Calu3 (cell line): Measurements from ENCODE around the gene ABCA5. TPM values are rescaled to one million over a fixed set of nuclear protein-coding genes. Genes with fewer than 3 reads are reported as not detected.
A peak's percentile ranks its signal among the peaks of the same experiment; 100 is the strongest.

Experiments
- BruUV-seq: library from RNA; stranded (reverse); fragments of 400-500 nt; replicated peaks from 2 replicates; lab custom pipeline; 2021; lab: Mats Ljungman, UMichigan
- CTCF ChIA-PET: fragments of 300-600 bp; sonication (Branson Sonifier 250); formaldehyde crosslinking; loops from one replicate; lab custom pipeline; 2022; ENCODE audit warnings: antibody characterized with exemption; lab: Charles Lee
- DNase-seq: peaks from one replicate; pipeline ENCODE4 v3.0.0; 2022
- H3K27ac Mint-ChIP-seq: one replicate; pipeline ENCODE4 v1.8.0; 2022; ENCODE audit warnings: mixed read lengths; ENCODE audit not compliant: unreplicated experiment
- H3K27me3 Mint-ChIP-seq: one replicate; pipeline ENCODE4 v1.8.0; 2022; ENCODE audit warnings: mixed read lengths; ENCODE audit not compliant: unreplicated experiment
- H3K36me3 Mint-ChIP-seq: one replicate; pipeline ENCODE4 v1.8.0; 2022; ENCODE audit warnings: mild to moderate bottlenecking, moderate library complexity, mixed read lengths; ENCODE audit not compliant: insufficient read depth, unreplicated experiment
- H3K4me1 Mint-ChIP-seq: one replicate; pipeline ENCODE4 v1.8.0; 2022; ENCODE audit warnings: mild to moderate bottlenecking, low read depth, mixed read lengths; ENCODE audit not compliant: unreplicated experiment
- H3K4me3 Mint-ChIP-seq: one replicate; pipeline ENCODE4 v1.8.0; 2022; ENCODE audit warnings: mild to moderate bottlenecking, low read depth, moderate library complexity, mixed read lengths; ENCODE audit not compliant: unreplicated experiment
- H3K9me3 Mint-ChIP-seq: one replicate; pipeline ENCODE4 v1.8.0; 2022; ENCODE audit warnings: low read depth, mixed read lengths; ENCODE audit not compliant: unreplicated experiment
- CTCF ChIP-seq: fragments of 200-600 bp; IDR thresholded peaks from one replicate; pipeline ENCODE4 v1.8.0; 2022; ENCODE audit warnings: antibody characterized with exemption; ENCODE audit not compliant: unreplicated experiment
- intact Hi-C: fragments of 100-400 bp; cut with micrococcal nuclease; formaldehyde crosslinking; loops from one replicate; pipeline ENCODE4 v1.10.0; 2022; ENCODE audit not compliant: unreplicated experiment
- total RNA-seq: library from RNA; stranded (reverse); gene quantifications from 2 replicates; pipeline ENCODE4 v1.2.3, GENCODE V29; 2022

ABCA5 gene
- total RNA-seq, 1 experiment from 2014 or later: 8.9 TPM

- no peaks in the 10 kb centered on the region for H3K27me3 Mint-ChIP-seq
- no peak overlapping the region for H3K27ac Mint-ChIP-seq
- no peak overlapping the region for H3K4me3 Mint-ChIP-seq
- no peaks in the 10 kb centered on the region for H3K9me3 Mint-ChIP-seq
- TF ChIP-seq CTCF: no peak
- peaks cover 10% of the 10 kb centered on the region for H3K36me3 Mint-ChIP-seq
- intact Hi-C loops: loop anchor here (10.0 kb wide), 1 partner anchor 1293 kb away; no protein-coding TSS in a partner anchor
- CTCF ChIA-PET: no interaction called here
- H3K4me1 Mint-ChIP-seq: no peaks in the 10 kb centered on the region
- BruUV-seq: no TSS peak
- DNase-seq: no peak
Measured at GRCh38 chr17:69331756-69332155, 4.8 kb upstream of the ABCA5 start.

- TF ChIP-seq CTCF: no peak
- DNase-seq: no peak
- peaks cover 22% of the 10 kb centered on the region for H3K36me3 Mint-ChIP-seq
- intact Hi-C loops: no loop called here
- H3K9me3 Mint-ChIP-seq: no peaks in the 10 kb centered on the region
- no peaks in the 10 kb centered on the region for H3K27me3 Mint-ChIP-seq
- BruUV-seq: no TSS peak
- H3K27ac Mint-ChIP-seq: peak overlapping the region; percentile 80
- peaks cover 11% of the 10 kb centered on the region for H3K4me1 Mint-ChIP-seq
- peak overlapping the region; percentile 98 for H3K4me3 Mint-ChIP-seq
- CTCF ChIA-PET: interaction anchor here (1.6 to 1.9 kb wide), 2 partner anchors 14 to 67 kb away, joined by 3 to 6 read pairs; no protein-coding TSS in a partner anchor
Measured at GRCh38 chr17:69326377-69327059, 415 bp downstream of the ABCA5 start.

DNA sequence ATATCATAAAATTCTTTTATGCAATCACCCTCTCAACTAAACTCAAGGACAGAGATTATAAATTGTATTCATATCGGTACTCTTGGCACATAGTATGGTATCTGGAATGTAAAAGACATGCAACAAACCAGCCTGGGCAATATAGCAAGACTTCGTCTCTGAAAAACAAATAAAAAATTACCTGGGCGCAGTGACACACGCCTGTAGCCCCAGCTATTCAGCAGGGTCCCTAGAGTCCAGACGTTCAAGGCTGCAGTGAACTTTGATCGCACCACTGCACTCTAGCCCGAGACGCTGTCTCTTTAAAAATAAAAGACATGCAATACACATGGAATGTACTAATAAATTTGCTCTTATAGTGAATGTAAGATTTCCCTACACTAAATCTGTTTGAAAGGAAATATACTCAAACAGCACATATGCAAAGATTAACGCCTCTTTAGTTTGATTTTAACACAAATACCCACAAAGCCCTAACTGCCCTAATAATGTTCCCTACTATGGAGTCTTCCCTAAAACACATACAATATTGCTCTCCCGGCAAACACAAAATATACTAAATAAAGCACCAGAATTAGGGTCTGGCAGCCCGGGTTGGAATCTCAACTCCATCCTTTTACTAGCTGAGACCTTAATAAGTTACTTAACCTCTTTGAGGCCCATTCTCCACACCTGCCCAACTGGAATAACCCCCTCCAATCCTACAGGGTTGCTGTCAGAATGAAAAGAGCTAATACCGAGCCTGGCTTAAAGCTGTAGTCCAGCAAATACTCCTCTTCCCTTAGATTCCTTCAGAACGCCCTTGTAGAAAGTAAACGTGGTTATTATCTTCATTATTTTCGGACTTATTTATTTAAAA is 1.2 kb downstream of the ABCA5 start:
- CTCF ChIA-PET: interaction anchor here (1.6 to 1.9 kb wide), 2 partner anchors 13 to 68 kb away, joined by 3 to 6 read pairs; no protein-coding TSS in a partner anchor
- no TSS peak for BruUV-seq
- Mint-ChIP-seq H3K27me3 (no peaks in the 10 kb centered on the region), H3K4me1 (peaks cover 11% of the 10 kb centered on the region), H3K9me3 (no peaks in the 10 kb centered on the region), H3K4me3 (peak overlapping the region; percentile 98), H3K27ac (peak overlapping the region; percentile 80), H3K36me3 (peaks cover 22% of the 10 kb centered on the region)
- no peak for TF ChIP-seq CTCF
- DNase-seq: peak; percentile 11
- intact Hi-C loops: no loop called here

DNA sequence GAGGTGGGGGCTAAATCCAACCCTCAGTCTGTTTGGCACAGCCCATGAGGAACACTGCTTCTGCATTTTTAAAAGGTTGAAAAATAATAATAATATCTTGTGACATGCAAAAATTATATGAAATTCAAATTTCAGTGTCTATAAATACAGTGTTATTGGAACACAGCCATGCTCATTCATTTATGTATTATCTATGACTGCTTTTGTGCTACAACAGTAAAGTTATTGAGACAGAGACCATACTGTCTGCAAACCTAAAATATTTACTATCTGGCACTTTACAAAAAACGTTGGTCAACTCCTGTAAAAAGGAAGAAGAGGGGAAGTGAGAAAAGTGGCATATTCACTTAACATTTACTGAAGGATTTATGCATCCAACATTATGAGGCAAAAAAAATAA is 3.1 kb downstream of the ABCA5 start:
- DNase-seq: no peak
- H3K4me3 Mint-ChIP-seq: no peak overlapping the region
- no peak for TF ChIP-seq CTCF
- no peaks in the 10 kb centered on the region for H3K9me3 Mint-ChIP-seq
- CTCF ChIA-PET: no interaction called here
- peaks cover 22% of the 10 kb centered on the region for H3K36me3 Mint-ChIP-seq
- intact Hi-C loops: no loop called here
- no peak overlapping the region for H3K27ac Mint-ChIP-seq
- no TSS peak for BruUV-seq
- H3K4me1 Mint-ChIP-seq: peaks cover 11% of the 10 kb centered on the region
- no peaks in the 10 kb centered on the region for H3K27me3 Mint-ChIP-seq
